ENCODE measurements around the gene OLFML2A. TPM values are rescaled to one million over a fixed set of nuclear protein-coding genes. Genes with fewer than 3 reads are reported as not detected.

The OLFML2A gene
- polyA plus RNA-seq, 2 of the 4 experiments (the other 2 are of a cell fraction), result 8.2 to 14.5 TPM

GRCh38 chr9:124788542-124789217, 11.7 kb downstream of the OLFML2A start (continued):
- TF ChIP-seq KDM5A (IDR thresholded peaks at IDR 0.05), result no peak
- TF ChIP-seq TP53 (CRISPR knock-in tag; IDR thresholded peaks at IDR 0.05), result no peak
- TF ChIP-seq CHD2 (IDR thresholded peaks at IDR 0.05; ENCODE audit: low read length, partially characterized antibody), result no peak

GRCh38 chr9:124789531-124789930, 12.6 kb downstream of the OLFML2A start:
- 0 out of 3 replicates have a peak, but pooled peaks cover 3% of the 10 kb centered on the region for H3K4me1 ChIP-seq
- no peak overlapping the region for H3K27ac ChIP-seq
- POLR2A ChIA-PET, result interaction anchor here (1.2 kb wide), 1 partner anchor 10 kb away, joined by 5 read pairs; no protein-coding TSS in a partner anchor
- H3K4me2 ChIP-seq, result no peak overlapping the region
- CTCF ChIA-PET, result interaction anchor here (0.6 to 40.0 kb wide), 7 partner anchors 7 to 274 kb away, joined by 3 to 2512 read pairs (median 6); partner anchors contain the start of genes ARPC5L, NR6A1, OLFML2A and RPL35
- H3K4me3 ChIP-seq, result no peak overlapping the region
- no peak for TF ChIP-seq EP300 (IDR thresholded peaks at IDR 0.05)
- TF ChIP-seq CTCF (IDR thresholded peaks at IDR 0.05), result no peak
- no peak for FAIRE-seq
- H3K9me3 ChIP-seq, result no peaks in the 10 kb centered on the region
- ATAC-seq, result no peak
- WGBS (ENCODE audit: missing lambda C conversion rate), result 78% methylated on average over 2 of the region's 2 CpGs
- no peak for DNase-seq (ENCODE audit: low read depth in 1 of 2, low spot score in 1 of 2)

- POLR2A ChIA-PET, result interaction anchor here (1.2 kb wide), 1 partner anchor 11 kb away, joined by 5 read pairs; no protein-coding TSS in a partner anchor
- no peak for DNase-seq (ENCODE audit: low read depth in 1 of 2, low spot score in 1 of 2)
Measured at GRCh38 chr9:124790301-124790700, 13.4 kb downstream of the OLFML2A start.

More at GRCh38 chr9:124790301-124790700, 13.4 kb downstream of the OLFML2A start:
- FAIRE-seq (no peak), ATAC-seq (no peak)
- Histone ChIP-seq H3K4me3 (no peak overlapping the region), H3K9me3 (no peaks in the 10 kb centered on the region), H3K4me2 (no peak overlapping the region), H3K27ac (no peak overlapping the region), H3K4me1 (0 out of 3 replicates have a peak, but pooled peaks cover 3% of the 10 kb centered on the region)
- TF ChIP-seq REST (IDR thresholded peaks at IDR 0.05), result no peak
- no peak for TF ChIP-seq FOXS1 (CRISPR knock-in tag; IDR thresholded peaks at IDR 0.05)
- no peak for TF ChIP-seq ELK1 (IDR thresholded peaks at IDR 0.05; ENCODE audit: low read depth, low read length)
- TF ChIP-seq USF2 (IDR thresholded peaks at IDR 0.05), result no peak
- no peak for TF ChIP-seq PHF8 (IDR thresholded peaks at IDR 0.05; ENCODE audit: borderline replicate concordance, low read depth)
- no peak for TF ChIP-seq POLR2A (IDR thresholded peaks at IDR 0.05; ENCODE audit: low read length)
- TF ChIP-seq RFX5 (IDR thresholded peaks at IDR 0.05), result no peak
- no peak for TF ChIP-seq HMGXB4 (CRISPR knock-in tag; IDR thresholded peaks at IDR 0.05; ENCODE audit: borderline replicate concordance)
- 84% methylated on average over 8 of the region's 8 CpGs for WGBS (ENCODE audit: missing lambda C conversion rate)
- CTCF ChIA-PET, result interaction anchor here (1.2 to 40.0 kb wide), 5 partner anchors 14 to 79 kb away, joined by 3 to 2512 read pairs (median 6); partner anchors contain the start of genes ARPC5L, NR6A1, OLFML2A and RPL35

Data from A549 (cell line).